IMR-90 (cell line): ENCODE measurements around the gene NHLRC3. TPM values are rescaled to one million over a fixed set of nuclear protein-coding genes. Genes with fewer than 3 reads are reported as not detected.

Experiments used
- ATAC-seq: fragments of 200-7000 bp; cut with Tn5 transposase; 2 replicates; pipeline ENCODE4 v1.9.1; 2020; ENCODE audit warnings: low read depth, mild to moderate bottlenecking, moderate library complexity
- BruUV-seq: library from RNA; stranded (reverse); fragments of 400-500 nt; replicated peaks from 2 replicates; lab custom pipeline; 2021; lab: Mats Ljungman, UMichigan
- CTCF ChIA-PET: fragments of 300-600 bp; formaldehyde crosslinking; extraction: SDS; loops from one replicate; lab custom pipeline; 2021; ENCODE audit warnings: antibody characterized with exemption; lab: Yijun Ruan, JAX
- POLR2A ChIA-PET: fragments of 300-600 bp; sonication (Branson Sonifier 250); formaldehyde crosslinking; loops from one replicate; lab custom pipeline; 2022; ENCODE audit warnings: antibody characterized with exemption; ENCODE audit not compliant: unreplicated experiment; lab: Charles Lee
- DNase-seq: peaks from one replicate; pipeline ENCODE4 v3.0.0; 2013
- H2AFZ ChIP-seq: replicated peaks from 2 replicates; pipeline ENCODE3; 2013; ENCODE audit warnings: low read length, mild to moderate bottlenecking; ENCODE audit not compliant: poor library complexity
- H2AK5ac ChIP-seq: 2 replicates; pipeline ENCODE4 v1.6.1; 2013; ENCODE audit warnings: low read depth, low read length, inconsistent platforms
- H2AK9ac ChIP-seq: replicated peaks from 2 replicates; pipeline ENCODE3; 2013; ENCODE audit warnings: mild to moderate bottlenecking, low read depth, low read length, moderate library complexity; ENCODE audit not compliant: poor library complexity
- H2BK120ac ChIP-seq: 2 replicates; pipeline ENCODE4 v1.6.1; 2013; ENCODE audit warnings: low read depth, low read length, inconsistent platforms
- H2BK15ac ChIP-seq: 3 replicates; pipeline ENCODE4 v1.6.1; 2013; ENCODE audit warnings: low read depth, low read length, inconsistent platforms
- H2BK20ac ChIP-seq: 2 replicates; pipeline ENCODE4 v1.6.1; 2013; ENCODE audit warnings: low read depth, mild to moderate bottlenecking, inconsistent platforms, low read length, moderate library complexity
- H2BK5ac ChIP-seq: 2 replicates; pipeline ENCODE4 v1.6.1; 2013; ENCODE audit warnings: mild to moderate bottlenecking, low read depth, low read length, inconsistent platforms; ENCODE audit not compliant: poor library complexity, severe bottlenecking
- H3K14ac ChIP-seq: replicated peaks from 2 replicates; pipeline ENCODE4 v1.6.1; 2013; ENCODE audit warnings: low read depth, low read length, inconsistent platforms
- H3K18ac ChIP-seq: 2 replicates; pipeline ENCODE4 v1.6.1; 2013; ENCODE audit warnings: low read depth, low read length, control low read depth
- H3K23ac ChIP-seq: 2 replicates; pipeline ENCODE4 v1.6.1; 2013; ENCODE audit warnings: low read depth, low read length, inconsistent platforms
- H3K27ac ChIP-seq: 2 replicates; pipeline ENCODE4 v1.5.1; 2013; ENCODE audit warnings: mild to moderate bottlenecking, control low read depth, low read length; ENCODE audit not compliant: insufficient read depth
- H3K27me3 ChIP-seq: 2 replicates; pipeline ENCODE4 v1.6.1; 2013; ENCODE audit warnings: low read length; ENCODE audit not compliant: control insufficient read depth, insufficient read depth
- H3K36me3 ChIP-seq: 2 replicates; pipeline ENCODE4 v1.6.1; 2013; ENCODE audit warnings: low read length, mixed read lengths; ENCODE audit not compliant: control insufficient read depth, insufficient read depth
- H3K4ac ChIP-seq: 2 replicates; pipeline ENCODE4 v1.6.1; 2013; ENCODE audit warnings: low read depth, low read length, inconsistent platforms
- H3K4me1 ChIP-seq: 2 replicates; pipeline ENCODE4 v1.6.1; 2013; ENCODE audit warnings: low read length, mixed read lengths; ENCODE audit not compliant: control insufficient read depth, insufficient read depth
- H3K4me2 ChIP-seq: 2 replicates; pipeline ENCODE4 v1.6.1; 2013; ENCODE audit warnings: low read depth, mild to moderate bottlenecking, control low read depth, low read length, moderate library complexity
- H3K4me3 ChIP-seq: 2 replicates; pipeline ENCODE4 v1.5.1; 2013; ENCODE audit warnings: low read depth, mild to moderate bottlenecking, control low read depth, low read length, moderate library complexity; ENCODE audit not compliant: insufficient read depth
- H3K56ac ChIP-seq: 2 replicates; pipeline ENCODE4 v1.6.1; 2013; ENCODE audit warnings: low read length, inconsistent platforms; ENCODE audit not compliant: insufficient read depth; ENCODE audit errors: extremely low read depth
- H3K79me1 ChIP-seq, 2 experiments: 2 replicates each; pipeline ENCODE4 v1.6.1; 2013; ENCODE audit warnings: low read length in 2 of 2, inconsistent platforms in 1 of 2, low read depth in 1 of 2
- H3K9ac ChIP-seq: 2 replicates; pipeline ENCODE4 v1.6.1; 2013; ENCODE audit warnings: low read depth, low read length, control low read depth
- H3K9me1 ChIP-seq: 2 replicates; pipeline ENCODE4 v1.6.1; 2013; ENCODE audit warnings: low read length, inconsistent platforms; ENCODE audit not compliant: insufficient read depth
- H3K9me3 ChIP-seq: 2 replicates; pipeline ENCODE4 v1.6.1; 2013; ENCODE audit warnings: low read length; ENCODE audit not compliant: control insufficient read depth, insufficient read depth
- H4K20me1 ChIP-seq: 2 replicates; pipeline ENCODE4 v1.6.1; 2013; ENCODE audit warnings: low read length, inconsistent platforms; ENCODE audit not compliant: insufficient read depth
- H4K5ac ChIP-seq: 2 replicates; pipeline ENCODE4 v1.6.1; 2013; ENCODE audit warnings: mild to moderate bottlenecking, low read depth, low read length, control low read depth
- H4K8ac ChIP-seq, 2 experiments: 2 replicates each; pipeline ENCODE4 v1.6.1; 2013; ENCODE audit warnings: low read depth in 2 of 2, low read length in 2 of 2, control low read depth in 1 of 2, inconsistent platforms in 1 of 2
- H4K91ac ChIP-seq: 2 replicates; pipeline ENCODE4 v1.6.1; 2013; ENCODE audit warnings: low read depth, low read length, inconsistent platforms; ENCODE audit not compliant: insufficient read depth
- BHLHE40 ChIP-seq: fragments of 150-350 bp; IDR thresholded peaks from 2 replicates; pipeline ENCODE4 v1.6.1; 2016; ENCODE audit warnings: mild to moderate bottlenecking, low read depth, low read length
- CEBPB ChIP-seq: IDR thresholded peaks from 2 replicates; pipeline ENCODE4 v1.6.1; 2012; ENCODE audit warnings: low read depth, low read length, improper control_type of control experiment
- CTCF ChIP-seq: conservative IDR thresholded peaks from 2 replicates; pipeline ENCODE4 v1.5.1; 2012; ENCODE audit warnings: mild to moderate bottlenecking, low read depth, low read length, improper control_type of control experiment
- ELK1 ChIP-seq: fragments of 150-350 bp; IDR thresholded peaks from 2 replicates; pipeline ENCODE4 v1.6.1; 2016; ENCODE audit warnings: low read depth, mild to moderate bottlenecking, low read length, moderate library complexity, borderline replicate concordance
- MAFK ChIP-seq: IDR thresholded peaks from 2 replicates; pipeline ENCODE4 v1.6.1; 2012; ENCODE audit warnings: low read depth, low read length, improper control_type of control experiment
- MXI1 ChIP-seq: IDR thresholded peaks from 2 replicates; pipeline ENCODE4 v1.6.1; 2012; ENCODE audit warnings: low read depth, mild to moderate bottlenecking, low read length, moderate library complexity, borderline replicate concordance
- NFE2L2 ChIP-seq: fragments of 150-350 bp; IDR thresholded peaks from 2 replicates; pipeline ENCODE4 v1.6.1; 2016; ENCODE audit warnings: low read depth, mild to moderate bottlenecking, low read length
- POLR2A ChIP-seq: IDR thresholded peaks from 2 replicates; pipeline ENCODE4 v1.6.1; 2012; ENCODE audit warnings: mild to moderate bottlenecking, low read depth, low read length
- RAD21 ChIP-seq: IDR thresholded peaks from 2 replicates; pipeline ENCODE4 v1.6.1; 2012; ENCODE audit warnings: low read length, improper control_type of control experiment
- RCOR1 ChIP-seq: IDR thresholded peaks from 2 replicates; pipeline ENCODE4 v1.6.1; 2012; ENCODE audit warnings: mild to moderate bottlenecking, low read length, improper control_type of control experiment; ENCODE audit not compliant: insufficient replicate concordance
- SMC3 ChIP-seq: fragments of 150-350 bp; IDR thresholded peaks from 2 replicates; pipeline ENCODE4 v1.6.1; 2016; ENCODE audit warnings: low read depth, mild to moderate bottlenecking, antibody characterized with exemption, low read length, moderate library complexity
- USF2 ChIP-seq: fragments of 150-350 bp; IDR thresholded peaks from 2 replicates; pipeline ENCODE4 v1.6.1; 2017; ENCODE audit warnings: mild to moderate bottlenecking, antibody characterized with exemption, low read length, low read depth
- WGBS, 2 experiments: methylation state at CpG; one replicate each; pipeline versions ENCODE4 v1.1.5 to v1.1.7; 2013; ENCODE audit warnings: missing lambda C conversion rate in 2 of 2; ENCODE audit not compliant: insufficient read length in 1 of 2; ENCODE audit errors: extremely low coverage in 2 of 2; 5-methylcytosine and 5-hydroxymethylcytosine counted together
- dilution Hi-C: fragments of 300-500 bp; cut with HindIII; formaldehyde crosslinking; loops from one replicate; pipeline ENCODE4 v1.14.3; 2018; ENCODE audit warnings: low sequenced_read_pairs; ENCODE audit not compliant: unreplicated experiment
- in situ Hi-C: fragments of 300-500 bp; cut with MboI; formaldehyde crosslinking; loops from 3 replicates; pipeline ENCODE4 v1.14.3; 2019; ENCODE audit warnings: low sequenced_read_pairs, inconsistent platforms, mixed read lengths
- intact Hi-C: fragments of 100-400 bp; cut with micrococcal nuclease; formaldehyde crosslinking; loops from 2 replicates; pipeline ENCODE4 v1.10.0; 2022
- polyA plus RNA-seq, 3 experiments: library from polyadenylated mRNA; depleted of rRNA; stranded (reverse); fragments of >200 nt; gene quantifications; 2 replicates each; pipeline ENCODE4 v1.2.3, GENCODE V29; 2012; ENCODE audit warnings: low replicate concordance in 1 of 3
- total RNA-seq: library from RNA; depleted of rRNA; stranded (reverse); fragments of >200 nt; gene quantifications from 2 replicates; pipeline ENCODE4 v1.2.3, GENCODE V29; 2012

Gene NHLRC3
- total and polyA plus RNA-seq, 2 of the 4 experiments (the other 2 are of a cell fraction), result 3.0 to 4.2 TPM

- peaks cover 2% of the 10 kb centered on the region; the same call in 1 of the 2 replicates for H3K27me3 ChIP-seq
- no peak overlapping the region for H2BK20ac ChIP-seq
- H3K4me3 ChIP-seq, result no peak overlapping the region
- no peaks in the 10 kb centered on the region for H3K79me1 ChIP-seq
- CTCF ChIA-PET, result no interaction called here
- BruUV-seq, result no TSS peak
- no peak overlapping the region for H3K4me2 ChIP-seq
- H4K91ac ChIP-seq, result no peak overlapping the region
- no peak overlapping the region for H2BK15ac ChIP-seq
- H2AK9ac ChIP-seq, result no peak overlapping the region
- H3K14ac ChIP-seq, result no peak overlapping the region
- in situ Hi-C loops (no loop called here), dilution Hi-C loops (no loop called here), intact Hi-C loops (no loop called here)
- no peak overlapping the region for H2BK5ac ChIP-seq
- no peak for DNase-seq
- no peak overlapping the region for H2AK5ac ChIP-seq
- no peak overlapping the region for H4K5ac ChIP-seq
- H3K4ac ChIP-seq, result no peak overlapping the region
- H4K20me1 ChIP-seq, result no peaks in the 10 kb centered on the region
- H3K18ac ChIP-seq, result no peak overlapping the region
- H3K27ac ChIP-seq, result no peak overlapping the region
- no peaks in the 10 kb centered on the region for H3K4me1 ChIP-seq
- H3K9ac ChIP-seq, result no peak overlapping the region
- H3K56ac ChIP-seq, result no peak overlapping the region
- no peak for TF ChIP-seq CTCF
- TF ChIP-seq MXI1, result no peak
- TF ChIP-seq RCOR1, result no peak
- TF ChIP-seq POLR2A, result no peak
- TF ChIP-seq MAFK, result no peak
- no peak for TF ChIP-seq ELK1
- no peak for TF ChIP-seq BHLHE40
- TF ChIP-seq CEBPB, result no peak
- TF ChIP-seq RAD21, result no peak
- TF ChIP-seq USF2, result no peak
- no peak for TF ChIP-seq SMC3
- TF ChIP-seq NFE2L2, result no peak
- no peak for ATAC-seq
- no peak overlapping the region for H2BK120ac ChIP-seq
- H2AFZ ChIP-seq, result no peak overlapping the region
- no peaks in the 10 kb centered on the region for H3K9me3 ChIP-seq
- H3K23ac ChIP-seq, result no peak overlapping the region
- no peak overlapping the region for H4K8ac ChIP-seq
- WGBS, 2 experiments, result 17% methylated on average over 1 of the region's 3 CpGs; no CpG with 5 or more reads in 1 of the 2 experiments
- POLR2A ChIA-PET, result no interaction called here
- H3K36me3 ChIP-seq, result no peaks in the 10 kb centered on the region
- H3K9me1 ChIP-seq, result no peaks in the 10 kb centered on the region
These were observed 35.7 kb downstream of the NHLRC3 start for GRCh38 chr13:39073983-39074382.
